A673 (cell line): Measurements from ENCODE around the gene THBS3.
"Not testable (repeated sequence)": the region's sequence is repeated elsewhere in the genome, so short reads cannot be mapped to it uniquely, and the experiment has no call there.

Source experiments
- EZH2 ChIP-seq: fragments of 200-600 bp; sonication (generic); IDR thresholded peaks from 2 replicates; pipeline ENCODE4 v1.6.1; 2017; ENCODE audit warnings: borderline replicate concordance, low read depth, mild to moderate bottlenecking, mixed read lengths, antibody characterized with exemption, low read length; ENCODE audit not compliant: poor library complexity, severe bottlenecking
- TF ChIP-seq, protein P1 (sequence below): fragments of 300-800, 200-600 bp; sonication (generic); conservative IDR thresholded peaks from 2 replicates; pipeline ENCODE4 v1.5.1; 2017; ENCODE audit warnings: low read depth, mild to moderate bottlenecking, antibody characterized with exemption, low read length, moderate library complexity, mixed read lengths

GRCh38 chr1:155163785-155164184 is 43.9 kb downstream of the THBS3 start:
- TF ChIP-seq, protein P1, sequence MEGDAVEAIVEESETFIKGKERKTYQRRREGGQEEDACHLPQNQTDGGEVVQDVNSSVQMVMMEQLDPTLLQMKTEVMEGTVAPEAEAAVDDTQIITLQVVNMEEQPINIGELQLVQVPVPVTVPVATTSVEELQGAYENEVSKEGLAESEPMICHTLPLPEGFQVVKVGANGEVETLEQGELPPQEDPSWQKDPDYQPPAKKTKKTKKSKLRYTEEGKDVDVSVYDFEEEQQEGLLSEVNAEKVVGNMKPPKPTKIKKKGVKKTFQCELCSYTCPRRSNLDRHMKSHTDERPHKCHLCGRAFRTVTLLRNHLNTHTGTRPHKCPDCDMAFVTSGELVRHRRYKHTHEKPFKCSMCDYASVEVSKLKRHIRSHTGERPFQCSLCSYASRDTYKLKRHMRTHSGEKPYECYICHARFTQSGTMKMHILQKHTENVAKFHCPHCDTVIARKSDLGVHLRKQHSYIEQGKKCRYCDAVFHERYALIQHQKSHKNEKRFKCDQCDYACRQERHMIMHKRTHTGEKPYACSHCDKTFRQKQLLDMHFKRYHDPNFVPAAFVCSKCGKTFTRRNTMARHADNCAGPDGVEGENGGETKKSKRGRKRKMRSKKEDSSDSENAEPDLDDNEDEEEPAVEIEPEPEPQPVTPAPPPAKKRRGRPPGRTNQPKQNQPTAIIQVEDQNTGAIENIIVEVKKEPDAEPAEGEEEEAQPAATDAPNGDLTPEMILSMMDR = not testable (repeated sequence)
- not testable (repeated sequence) for TF ChIP-seq EZH2
